Colonic mucosa (tissue), 4 donors: ENCODE measurements around the gene ZPBP. TPM values are rescaled to one million over a fixed set of nuclear protein-coding genes. Genes with fewer than 3 reads are reported as not detected.
A peak's percentile ranks its signal among the peaks of the same experiment; 100 is the strongest.

Source experiments
- DNase-seq: peaks from one replicate; pipeline ENCODE4 v3.0.0-alpha.2; 2020
- H3K27ac ChIP-seq: fragments of 200-600 bp; one replicate; pipeline ENCODE4 v1.8.0; 2021
- H3K27me3 ChIP-seq: fragments of 200-600 bp; one replicate; pipeline ENCODE4 v1.8.0; 2021
- H3K36me3 ChIP-seq: fragments of 200-600 bp; one replicate; pipeline ENCODE4 v1.8.0; 2021
- H3K4me1 ChIP-seq: fragments of 200-600 bp; one replicate; pipeline ENCODE4 v1.8.0; 2021; ENCODE audit warnings: mild to moderate bottlenecking
- H3K4me3 ChIP-seq: fragments of 200-600 bp; one replicate; pipeline ENCODE4 v1.8.0; 2021
- H3K9ac ChIP-seq, 2 donors: one replicate each; pipeline ENCODE4 v1.7.0; 2013; ENCODE audit warnings: control low read depth in 2 of 2, low read depth in 2 of 2, low read length in 2 of 2
- H3K9me3 ChIP-seq: fragments of 200-600 bp; one replicate; pipeline ENCODE4 v1.8.0; 2021
- CTCF ChIP-seq: fragments of 200-600 bp; IDR thresholded peaks from one replicate; pipeline ENCODE4 v1.8.0; 2022; ENCODE audit warnings: antibody characterized with exemption, mild to moderate bottlenecking
- intact Hi-C: fragments of 100-400 bp; cut with DNase I; formaldehyde crosslinking; loops from one replicate; pipeline ENCODE4 v1.14.1; 2022
- total RNA-seq, 2 donors: library from RNA; stranded (reverse); fragmentation: NEBNext Ultra II Directional in 1 of 2; extraction: Animal tissue kit (Norgen Biotek cat#: 25700) in 1 of 2; gene quantifications; one replicate each; pipeline ENCODE4 v1.2.1, GENCODE V29; 2021
- donor health status: healthy.
- donor health status: DM: no; HTN: no; CAD: no.
- donor health status: DM: no; HTN: no; CAD: no.

Gene ZPBP
- total RNA-seq, 2 donors from 2014 or later: not detected

- DNase-seq: no peak
- TF ChIP-seq CTCF: no peak
Measured at GRCh38 chr7:50069613-50070012, 23.4 kb downstream of the ZPBP start.

DNA sequence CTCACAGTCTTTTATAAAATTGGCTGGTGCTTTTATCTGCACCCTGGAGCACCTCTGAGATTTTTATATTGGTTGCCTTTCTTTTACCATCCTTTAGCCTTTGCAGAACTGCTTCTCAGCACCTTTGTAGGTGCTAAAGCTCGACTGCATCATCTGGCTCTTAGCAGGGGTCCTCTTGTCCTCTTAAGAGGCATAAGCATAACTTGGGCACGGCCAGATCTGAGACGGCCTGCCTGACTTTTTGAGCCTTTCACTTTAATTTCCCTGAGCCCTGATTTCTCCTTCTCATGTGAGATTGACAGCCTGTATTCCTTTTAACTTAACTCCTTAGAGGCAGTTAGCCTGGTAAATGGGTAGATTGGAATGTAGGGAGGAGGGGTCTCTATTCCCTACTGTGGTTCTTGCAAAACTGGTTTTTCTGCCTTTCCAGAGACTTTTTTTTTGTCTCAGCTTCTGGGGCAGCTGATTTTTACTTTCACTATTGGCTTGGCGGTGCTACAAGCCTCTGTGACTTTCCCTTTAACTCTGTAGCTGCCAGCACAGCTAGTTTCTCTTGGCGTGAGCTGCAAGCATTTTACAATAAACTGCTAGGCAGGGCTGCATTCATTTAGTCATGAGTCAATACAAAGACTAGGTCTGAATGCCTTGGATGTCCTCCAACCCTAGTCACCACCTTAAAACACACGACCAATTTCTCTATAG, 24.0 kb downstream of the ZPBP start:
- no peaks in the 10 kb centered on the region for H3K36me3 ChIP-seq
- H3K4me1 ChIP-seq: peaks cover 5% of the 10 kb centered on the region
- H3K4me3 ChIP-seq: peak overlapping the region; percentile 42
- intact Hi-C loops: no loop called here
- peak overlapping the region; percentile 68 to 73 for H3K9ac ChIP-seq
- peak overlapping the region; percentile 11 for H3K27ac ChIP-seq
- no peak for TF ChIP-seq CTCF
- peak; percentile 57 for DNase-seq
- no peaks in the 10 kb centered on the region for H3K27me3 ChIP-seq
- H3K9me3 ChIP-seq: no peaks in the 10 kb centered on the region

More at GRCh38 chr7:50069613-50070012, 23.4 kb downstream of the ZPBP start:
- Histone ChIP-seq H3K36me3 (no peaks in the 10 kb centered on the region), H3K27me3 (no peaks in the 10 kb centered on the region), H3K27ac (peak overlapping the region; percentile 11), H3K4me1 (peaks cover 5% of the 10 kb centered on the region), H3K4me3 (peak overlapping the region; percentile 42), H3K9ac (peak overlapping the region in 1 of 2 donors; percentile 47), H3K9me3 (no peaks in the 10 kb centered on the region)
- intact Hi-C loops: no loop called here

DNA sequence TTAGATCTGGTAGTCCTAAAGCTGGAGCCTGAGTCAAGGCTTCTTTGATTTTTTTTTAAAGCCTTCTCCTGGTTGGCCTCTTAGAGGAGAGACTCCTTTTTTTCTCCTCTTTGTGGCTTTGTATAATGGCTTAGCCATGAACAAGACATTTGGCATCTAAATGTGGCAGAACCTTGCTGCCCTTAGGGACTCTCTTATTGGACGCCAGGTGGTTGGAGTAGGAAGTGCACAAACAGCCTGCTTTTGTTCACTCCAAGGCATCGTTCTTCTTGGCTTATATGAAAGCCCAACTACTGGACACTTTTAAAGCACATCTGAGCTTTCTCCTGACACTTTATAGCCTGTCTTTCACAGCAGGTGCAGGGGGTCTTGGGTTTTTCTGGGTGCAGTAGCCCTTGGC, 25.0 kb downstream of the ZPBP start:
- H3K27me3 ChIP-seq: no peaks in the 10 kb centered on the region
- intact Hi-C loops: no loop called here
- H3K9ac ChIP-seq: no peak overlapping the region
- no peaks in the 10 kb centered on the region for H3K9me3 ChIP-seq
- no peak overlapping the region for H3K27ac ChIP-seq
- no peak overlapping the region for H3K4me3 ChIP-seq
- peak; percentile 27 for DNase-seq
- H3K36me3 ChIP-seq: no peaks in the 10 kb centered on the region
- H3K4me1 ChIP-seq: peaks cover 5% of the 10 kb centered on the region
- TF ChIP-seq CTCF: peak; percentile 38

GRCh38 chr7:50062951-50063350, 30.1 kb downstream of the ZPBP start:
- DNase-seq: no peak
- no peak overlapping the region for H3K9ac ChIP-seq
- no peak overlapping the region for H3K4me3 ChIP-seq
- H3K9me3 ChIP-seq: no peaks in the 10 kb centered on the region
- H3K27me3 ChIP-seq: no peaks in the 10 kb centered on the region
- no peaks in the 10 kb centered on the region for H3K4me1 ChIP-seq
- intact Hi-C loops: no loop called here
- TF ChIP-seq CTCF: no peak
- H3K27ac ChIP-seq: no peak overlapping the region
- H3K36me3 ChIP-seq: no peaks in the 10 kb centered on the region

DNA sequence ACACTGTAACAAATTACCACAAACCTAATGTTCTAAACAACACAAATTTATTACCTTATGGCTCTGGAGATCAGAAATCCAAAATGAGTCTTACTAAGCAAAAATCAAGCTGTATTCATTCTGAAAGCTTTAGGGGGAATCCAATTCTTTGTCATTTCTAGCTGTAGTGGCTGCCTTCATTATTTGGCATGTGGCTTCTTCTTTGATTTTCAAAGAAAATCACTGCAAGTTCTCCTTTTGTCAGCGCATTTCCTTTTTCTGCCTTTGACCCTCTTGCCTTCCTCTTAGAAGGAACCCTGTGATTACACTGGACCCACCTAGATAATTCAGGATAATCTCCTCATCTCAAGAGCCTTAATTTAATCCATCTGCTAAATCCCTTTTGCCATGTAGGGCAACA, 36.9 kb downstream of the ZPBP start:
- Histone ChIP-seq H3K36me3 (no peaks in the 10 kb centered on the region), H3K9me3 (no peaks in the 10 kb centered on the region), H3K27ac (no peak overlapping the region), H3K9ac (no peak overlapping the region), H3K4me3 (no peak overlapping the region), H3K4me1 (no peaks in the 10 kb centered on the region), H3K27me3 (no peaks in the 10 kb centered on the region)
- intact Hi-C loops: no loop called here
- no peak for DNase-seq
- TF ChIP-seq CTCF: no peak
